GM12892 (cell line): Measurements from ENCODE around the gene GSDMA.

Experiments used
- POLR2A ChIP-seq: IDR thresholded peaks from 2 replicates; pipeline ENCODE4 v1.6.1; 2011; ENCODE audit warnings: low read depth, low read length, control low read depth
- POLR2AphosphoS5 ChIP-seq: IDR thresholded peaks from 2 replicates; pipeline ENCODE4 v1.6.1; 2011; ENCODE audit warnings: low read depth, low read length, control low read depth
- TAF1 ChIP-seq: IDR thresholded peaks from 2 replicates; pipeline ENCODE4 v1.6.1; 2011; ENCODE audit warnings: low read depth, mild to moderate bottlenecking, control low read depth, low read length, borderline replicate concordance

GRCh38 chr17:40017422-40018080, 54.7 kb downstream of the GSDMA start:
- TF ChIP-seq POLR2AphosphoS5 (no peak), POLR2A (no peak), TAF1 (no peak)
